Measurements from ENCODE around the gene ARHGEF4.

The ARHGEF4 gene

GRCh38 chr2:130921164-130921476 is 84.4 kb downstream of the ARHGEF4 start:
- DNase-seq (ENCODE audit: low spot score), result no peak

- DNase-seq (ENCODE audit: low spot score), result no peak
These were observed 85.7 kb downstream of the ARHGEF4 start for GRCh38 chr2:130922417-130922816.

- no peak for DNase-seq (ENCODE audit: low spot score)
These were observed 91.7 kb downstream of the ARHGEF4 start for GRCh38 chr2:130928385-130928784.

GRCh38 chr2:130930740-130931659 is 94.3 kb downstream of the ARHGEF4 start:
- DNase-seq (ENCODE audit: low spot score), result no peak

- DNase-seq (ENCODE audit: low spot score), result no peak
These were observed 96.8 kb downstream of the ARHGEF4 start for GRCh38 chr2:130933501-130933900.

- DNase-seq (ENCODE audit: low spot score), result no peak
These were observed 99.7 kb downstream of the ARHGEF4 start for GRCh38 chr2:130936451-130936850.

GRCh38 chr2:130947967-130948366 is 111.3 kb downstream of the ARHGEF4 start:
- DNase-seq (ENCODE audit: low spot score), result no peak

GRCh38 chr2:130949954-130950353 is 113.2 kb downstream of the ARHGEF4 start:
- DNase-seq (ENCODE audit: low spot score), result no peak

GRCh38 chr2:130951018-130951417 is 114.3 kb downstream of the ARHGEF4 start:
- no peak for DNase-seq (ENCODE audit: low spot score)

- no peak for DNase-seq (ENCODE audit: low spot score)
These were observed 118.2 kb downstream of the ARHGEF4 start for GRCh38 chr2:130954873-130955272.

GRCh38 chr2:130957915-130958314 is 121.2 kb downstream of the ARHGEF4 start:
- no peak for DNase-seq (ENCODE audit: low spot score)

- no peak for DNase-seq (ENCODE audit: low spot score)
These were observed 126.6 kb downstream of the ARHGEF4 start for GRCh38 chr2:130963196-130963848.

- DNase-seq (ENCODE audit: low spot score), result no peak
These were observed 127.4 kb downstream of the ARHGEF4 start for GRCh38 chr2:130963849-130964793.

GRCh38 chr2:130964931-130965330 is 128.2 kb downstream of the ARHGEF4 start:
- DNase-seq (ENCODE audit: low spot score), result no peak

- DNase-seq (ENCODE audit: low spot score), result no peak
These were observed 129.5 kb downstream of the ARHGEF4 start for GRCh38 chr2:130966149-130966774.

- no peak for DNase-seq (ENCODE audit: low spot score)
These were observed 130.2 kb downstream of the ARHGEF4 start for GRCh38 chr2:130966775-130967490.

GRCh38 chr2:130972410-130972809 is 135.7 kb downstream of the ARHGEF4 start:
- DNase-seq (ENCODE audit: low spot score), result no peak

GRCh38 chr2:130975729-130976128 is 139.0 kb downstream of the ARHGEF4 start:
- no peak for DNase-seq (ENCODE audit: low spot score)

GRCh38 chr2:130976591-130977237 is 140.0 kb downstream of the ARHGEF4 start:
- DNase-seq (ENCODE audit: low spot score), result no peak

GRCh38 chr2:130977461-130978050 is 140.8 kb downstream of the ARHGEF4 start:
- no peak for DNase-seq (ENCODE audit: low spot score)

Data from CD4-positive, alpha-beta T cell treated with Interleukin-6 at 100 ng/mL for 8 hours (primary cell).